ENCODE measurements around the gene IFI6.
A peak's percentile ranks its signal among the peaks of the same experiment; 100 is the strongest.
"Not testable (repeated sequence)": the region's sequence is repeated elsewhere in the genome, so short reads cannot be mapped to it uniquely, and the experiment has no call there.

Gene IFI6

DNA sequence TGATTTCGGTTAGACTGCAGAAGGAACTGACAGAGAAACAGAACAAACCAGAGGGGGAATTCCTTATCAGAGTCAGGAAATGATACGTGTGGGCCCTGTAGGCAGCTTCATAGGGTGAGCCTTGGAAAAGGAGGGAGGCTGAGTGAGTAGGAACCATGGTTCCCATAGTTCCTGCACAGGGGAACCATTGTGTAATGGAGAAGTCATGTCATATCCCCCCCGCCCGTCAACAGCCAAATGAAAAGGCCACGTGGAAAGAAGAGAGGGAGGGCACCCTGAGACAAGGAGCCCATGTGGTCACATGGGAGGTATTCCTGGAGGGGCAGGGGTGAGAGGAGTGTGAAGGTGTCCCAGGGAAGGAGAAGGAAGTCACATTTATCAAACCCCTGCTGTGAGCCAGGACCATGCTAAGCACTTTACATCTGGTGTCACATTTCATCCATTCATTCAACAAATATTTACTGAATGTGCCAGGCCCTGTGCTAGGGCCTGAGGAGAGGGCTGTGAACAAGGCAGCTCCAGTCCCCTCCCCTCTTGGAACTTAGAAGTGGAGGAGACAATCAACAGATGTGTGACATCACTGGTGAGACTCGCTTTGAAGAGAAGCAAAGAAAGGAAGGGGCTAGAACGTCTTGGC is 21.3 kb downstream of the IFI6 start:
- no peak for DNase-seq (ENCODE audit: low spot score)

DNA sequence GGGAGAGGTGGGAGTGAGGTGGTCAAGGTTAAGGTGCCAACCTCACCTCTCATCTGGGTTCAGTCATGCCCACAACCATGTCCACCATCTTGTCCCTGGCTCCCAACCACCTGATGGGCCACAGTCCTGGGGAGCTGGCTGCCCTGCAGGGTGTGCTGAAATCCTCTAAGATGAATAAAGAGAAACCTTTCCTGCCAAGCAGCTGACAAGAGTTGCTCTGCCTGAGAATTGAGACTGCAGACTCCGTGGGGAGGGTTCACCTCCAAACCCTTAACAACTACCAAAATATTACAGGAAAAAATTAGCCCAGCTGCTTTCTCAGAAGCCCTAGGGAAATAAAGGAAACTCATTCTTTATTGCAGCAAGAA is 21.8 kb downstream of the IFI6 start:
- DNase-seq (ENCODE audit: low spot score), result no peak

DNA sequence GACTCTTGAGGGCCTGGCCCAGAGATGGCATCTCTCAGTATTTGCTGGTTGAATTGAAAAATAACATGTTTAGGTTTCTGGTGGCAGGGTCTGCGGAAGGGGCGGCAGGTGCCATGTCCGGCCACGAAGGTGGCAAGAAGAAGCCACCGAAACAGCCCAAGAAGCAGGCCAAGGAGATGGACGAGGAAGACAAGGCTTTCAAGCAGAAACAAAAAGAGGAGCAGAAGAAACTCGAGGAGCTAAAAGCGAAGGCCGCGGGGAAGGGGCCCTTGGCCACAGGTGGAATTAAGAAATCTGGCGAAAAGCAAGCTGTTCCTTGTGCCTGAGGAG is 22.7 kb downstream of the IFI6 start:
- DNase-seq (ENCODE audit: low spot score), result no peak

DNA sequence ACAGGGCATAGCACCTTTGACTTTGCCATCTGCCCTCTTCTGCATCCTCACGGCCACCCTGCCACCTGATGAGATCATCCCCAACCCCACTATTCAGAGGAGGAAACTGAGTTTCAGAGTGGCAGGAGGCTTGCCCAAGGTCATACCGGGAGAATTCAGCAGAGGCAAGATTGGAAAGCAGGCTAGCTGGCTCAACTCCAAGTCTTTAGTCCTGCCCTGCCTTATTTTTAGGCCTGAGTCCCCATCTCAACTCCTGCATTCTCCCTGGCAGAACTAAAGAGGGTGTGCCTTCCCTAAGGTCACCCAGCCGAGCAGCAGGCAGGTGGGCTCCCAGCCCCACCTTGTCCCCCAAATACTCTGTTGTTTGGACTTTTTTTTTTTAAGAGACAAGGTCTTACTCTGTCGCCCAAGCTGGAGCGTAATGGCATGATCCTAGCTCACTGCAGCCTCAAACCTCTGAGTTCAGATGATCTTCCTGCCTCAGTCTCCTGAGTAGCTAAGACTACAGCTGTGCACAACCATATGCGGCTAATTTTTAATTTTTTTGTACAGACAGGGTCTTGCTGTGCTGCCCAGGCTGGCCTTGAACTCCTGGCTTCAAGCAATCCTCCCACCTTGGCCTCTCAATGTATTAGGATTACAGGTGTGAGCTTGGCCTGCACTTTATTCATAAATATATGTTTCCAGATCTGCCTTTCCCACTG is 23.2 kb downstream of the IFI6 start:
- no peak for DNase-seq (ENCODE audit: low spot score)

DNA sequence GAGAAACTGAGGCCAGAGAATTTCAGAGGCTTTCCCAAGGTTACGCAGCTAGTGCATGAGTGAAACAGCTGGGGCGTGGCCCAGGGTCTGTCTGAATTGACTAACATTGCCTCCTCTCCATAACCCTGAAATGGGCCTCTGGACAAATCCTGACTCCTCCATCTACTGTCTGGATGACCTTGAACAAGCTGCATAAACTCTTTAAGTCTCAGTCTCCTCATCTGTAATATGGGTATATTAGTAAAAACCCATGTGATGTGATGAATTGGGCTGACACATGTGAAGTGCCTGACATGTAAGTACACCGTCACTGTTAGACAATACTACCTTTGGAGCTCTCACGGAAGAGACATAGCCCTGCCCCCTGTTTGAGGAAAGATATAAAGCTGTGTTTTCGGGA is 24.7 kb downstream of the IFI6 start:
- no peak for DNase-seq (ENCODE audit: low spot score)

DNA sequence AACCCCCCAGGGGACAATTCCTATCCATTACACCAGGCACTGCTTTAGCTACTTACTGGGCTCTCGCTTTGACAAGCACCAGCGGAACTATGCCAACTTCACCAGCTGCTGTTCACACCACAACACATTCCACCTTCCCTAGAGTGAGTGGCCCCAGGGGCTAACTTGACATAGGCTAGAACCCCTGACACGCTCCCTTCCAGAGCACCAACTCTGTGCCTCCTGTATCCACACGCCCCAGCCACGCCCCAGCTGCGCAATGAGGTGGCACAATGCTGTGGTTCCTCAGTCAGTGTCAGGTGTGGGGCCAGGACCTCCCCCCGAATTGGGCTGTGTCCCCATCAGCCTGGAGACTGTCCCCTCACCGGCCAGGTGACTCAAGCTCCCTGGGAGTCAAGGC is 25.3 kb downstream of the IFI6 start:
- DNase-seq (ENCODE audit: low spot score), result no peak

DNA sequence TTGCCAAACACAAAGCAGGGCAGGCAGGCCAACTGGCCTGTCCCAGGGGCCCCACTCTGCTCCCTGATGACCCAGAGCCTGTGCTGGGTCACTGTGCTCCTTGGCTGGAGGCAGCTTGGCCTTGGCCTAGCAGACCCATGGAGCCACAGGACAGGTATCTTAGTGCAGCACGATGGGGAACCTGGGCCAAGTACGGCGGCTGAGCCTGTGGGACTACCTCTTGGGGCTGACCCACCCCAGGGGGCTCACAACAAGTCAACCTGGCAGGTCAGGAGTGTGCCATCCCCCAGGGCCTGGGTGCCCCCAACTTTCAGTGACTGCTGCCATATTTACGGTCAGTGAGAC is 26.9 kb downstream of the IFI6 start:
- no peak for DNase-seq (ENCODE audit: low spot score)

DNA sequence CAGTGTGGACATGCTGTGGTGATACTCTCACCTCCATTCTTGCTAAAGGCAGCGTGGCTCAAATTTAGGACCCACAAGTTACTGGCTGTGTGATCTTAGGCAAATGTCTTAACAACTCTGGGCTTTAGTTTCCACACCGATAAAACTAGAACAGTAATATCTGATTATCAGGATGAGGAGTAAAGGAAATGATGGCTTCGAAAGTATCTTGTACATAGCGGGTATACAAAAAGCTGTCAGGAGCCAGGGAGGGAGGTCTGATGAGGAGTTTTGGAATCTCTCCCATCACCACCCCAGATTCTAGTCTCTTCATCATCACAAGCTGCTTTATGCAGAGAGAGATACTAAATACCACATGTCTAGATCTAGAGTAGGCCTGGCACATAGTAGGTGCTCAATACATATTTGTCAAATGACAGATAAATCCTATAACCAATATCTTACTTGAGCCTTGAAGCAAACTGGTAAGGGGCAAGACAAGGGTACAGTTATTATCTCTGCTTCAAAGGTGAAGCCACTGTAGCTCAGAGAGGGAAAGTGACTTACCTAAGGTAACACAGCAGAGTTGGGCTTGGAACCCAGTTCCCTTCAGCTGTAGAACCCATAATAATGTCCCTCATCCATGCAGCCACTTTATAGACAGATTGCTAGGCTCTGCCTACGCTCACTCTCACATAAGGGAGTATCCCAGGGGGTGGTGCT is 27.5 kb downstream of the IFI6 start:
- no peak for DNase-seq (ENCODE audit: low spot score)

DNA sequence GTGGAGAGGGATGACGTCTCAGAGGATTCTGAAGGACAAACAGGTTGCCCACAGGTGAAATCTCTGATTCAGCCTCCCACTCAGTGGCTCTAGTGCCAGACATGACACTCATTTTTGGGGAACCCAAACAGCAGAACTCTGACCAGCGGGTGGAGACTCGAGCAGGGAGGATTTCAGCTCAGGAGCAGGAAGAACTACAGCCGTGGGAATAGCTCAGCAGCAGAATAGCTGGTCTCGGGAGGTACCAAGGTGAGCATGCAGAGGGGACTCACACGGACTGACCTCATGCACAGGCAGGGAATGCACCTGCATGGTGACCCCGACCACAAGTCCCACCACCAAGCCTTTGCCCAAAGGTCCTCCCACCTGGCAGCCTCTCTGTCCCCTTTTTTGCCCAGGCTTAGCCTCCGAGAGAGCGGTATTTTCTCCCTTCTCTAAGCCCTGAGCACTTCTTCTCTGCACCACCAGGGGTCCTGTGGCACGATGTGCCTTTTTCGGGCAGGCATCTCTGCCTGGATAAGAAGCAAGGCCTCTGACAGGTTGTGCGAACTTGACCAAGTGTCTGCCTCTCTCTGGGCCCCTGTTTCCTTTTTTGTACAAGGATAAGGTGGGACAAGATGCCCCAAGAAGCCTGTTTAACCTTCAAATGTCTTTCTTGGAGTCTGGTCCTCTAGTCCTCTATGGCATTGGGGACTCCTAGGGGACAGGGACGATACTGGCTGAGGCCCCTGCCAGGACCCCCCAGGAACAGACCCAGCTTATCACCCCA is 28.2 kb downstream of the IFI6 start:
- DNase-seq (ENCODE audit: low spot score), result peak; percentile 60

DNA sequence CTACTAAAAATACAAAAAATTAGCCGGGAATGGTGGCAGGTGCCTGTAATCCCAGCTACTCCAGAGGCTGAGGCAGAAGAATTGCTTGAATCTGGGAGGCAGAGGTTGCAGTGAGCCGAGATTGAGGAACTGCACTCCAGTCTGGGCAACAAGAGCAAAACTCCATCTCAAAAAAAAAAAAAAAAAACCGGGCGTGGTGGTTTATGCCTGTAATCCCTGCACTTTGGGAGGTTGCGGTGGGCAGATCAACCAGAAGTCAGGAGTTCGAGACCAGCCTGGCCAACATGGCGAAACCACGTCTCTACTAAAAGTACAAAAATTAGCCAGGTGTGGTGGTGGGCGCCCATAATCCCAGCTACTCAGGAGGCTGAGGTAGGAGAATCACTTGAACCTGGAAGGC is 31.5 kb downstream of the IFI6 start:
- not testable (repeated sequence) for DNase-seq (ENCODE audit: low spot score)

DNA sequence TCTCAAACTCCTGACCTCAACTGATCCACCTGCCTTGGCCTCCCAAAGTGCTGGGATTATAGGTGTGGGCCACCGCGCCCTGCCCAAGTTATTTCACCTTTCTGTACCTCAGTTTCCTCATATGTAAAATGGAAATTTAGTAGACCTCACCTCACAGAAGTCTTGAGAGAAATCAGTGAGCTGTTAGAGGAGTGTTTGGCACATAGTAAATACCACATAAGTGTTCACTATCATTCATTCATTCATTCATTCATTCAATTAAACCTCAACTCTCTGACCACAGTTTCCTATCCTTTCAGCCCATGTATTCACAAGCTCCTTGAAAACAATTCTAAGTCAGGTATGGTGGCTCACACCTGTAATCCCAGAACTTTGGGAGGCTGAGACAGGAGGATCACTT is 33.2 kb downstream of the IFI6 start:
- no peak for DNase-seq (ENCODE audit: low spot score)

DNA sequence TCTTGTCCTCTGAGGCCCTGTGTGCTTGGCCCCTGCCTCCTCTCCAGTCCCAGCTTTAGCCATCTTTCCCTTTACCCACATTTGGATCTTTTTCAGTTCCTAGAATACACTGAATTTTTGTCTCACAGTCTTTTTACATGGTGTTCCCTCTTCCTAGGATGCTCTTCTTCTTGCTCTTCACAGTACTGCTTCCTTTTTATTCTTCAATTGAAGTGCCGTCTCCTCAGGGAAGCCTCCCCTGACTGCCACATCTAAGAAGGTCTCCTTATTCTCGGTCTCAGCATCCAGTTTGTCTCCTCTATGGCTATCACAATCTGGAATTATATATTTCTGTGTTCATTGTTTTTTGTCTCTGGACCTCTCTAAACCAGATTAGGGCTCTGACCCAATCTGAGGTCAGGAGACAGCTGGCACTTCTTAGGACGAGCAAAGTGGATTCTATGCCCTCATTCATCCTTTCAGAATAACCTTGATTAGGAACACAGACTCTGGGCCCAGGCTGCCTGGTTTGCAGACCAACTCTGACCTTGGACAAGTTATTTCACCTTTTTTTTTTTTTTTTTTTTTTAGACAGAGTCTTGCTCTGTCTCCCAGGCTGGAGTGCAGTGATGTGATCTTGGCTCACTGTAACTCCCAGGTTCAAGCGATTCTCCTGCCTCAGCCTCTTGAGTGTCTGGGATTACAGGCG is 33.8 kb downstream of the IFI6 start:
- DNase-seq (ENCODE audit: low spot score), result no peak

DNA sequence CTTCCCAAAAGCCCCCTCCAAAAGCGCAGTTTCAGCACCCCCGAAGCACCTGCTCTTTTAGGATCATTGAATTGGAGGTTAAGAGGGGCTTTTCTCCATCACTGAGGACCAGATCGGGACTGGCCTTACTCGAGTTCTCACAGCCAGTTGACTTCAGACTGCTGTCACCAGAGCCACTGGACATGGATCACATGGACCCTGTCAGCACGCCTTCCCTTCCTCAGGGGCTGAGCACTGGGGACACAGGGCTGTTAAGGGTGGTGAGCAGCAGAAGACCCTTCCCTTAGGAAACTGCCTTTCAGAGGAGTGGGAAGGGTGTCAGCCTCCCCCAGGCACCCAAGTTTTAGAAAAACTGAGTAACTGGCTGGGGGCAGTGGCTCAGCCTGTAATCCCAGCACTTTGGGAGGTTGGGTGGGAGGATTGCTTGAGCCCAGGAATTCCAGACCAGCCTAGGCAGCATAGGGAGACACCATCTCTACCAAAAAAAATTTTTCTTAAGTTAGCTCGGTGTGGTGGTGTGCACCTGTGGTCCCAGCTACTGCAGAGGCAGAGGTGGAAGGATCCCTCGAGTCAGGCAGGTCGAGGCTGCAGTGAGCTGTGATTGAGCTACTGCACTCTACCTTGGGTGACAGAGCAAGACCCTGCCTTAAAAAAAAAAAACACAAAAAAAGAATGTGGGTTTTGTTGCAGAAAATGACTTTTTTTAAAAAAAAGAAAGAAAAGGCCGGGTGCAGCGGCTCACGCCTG is 36.4 kb downstream of the IFI6 start:
- no peak for DNase-seq (ENCODE audit: low spot score)

DNA sequence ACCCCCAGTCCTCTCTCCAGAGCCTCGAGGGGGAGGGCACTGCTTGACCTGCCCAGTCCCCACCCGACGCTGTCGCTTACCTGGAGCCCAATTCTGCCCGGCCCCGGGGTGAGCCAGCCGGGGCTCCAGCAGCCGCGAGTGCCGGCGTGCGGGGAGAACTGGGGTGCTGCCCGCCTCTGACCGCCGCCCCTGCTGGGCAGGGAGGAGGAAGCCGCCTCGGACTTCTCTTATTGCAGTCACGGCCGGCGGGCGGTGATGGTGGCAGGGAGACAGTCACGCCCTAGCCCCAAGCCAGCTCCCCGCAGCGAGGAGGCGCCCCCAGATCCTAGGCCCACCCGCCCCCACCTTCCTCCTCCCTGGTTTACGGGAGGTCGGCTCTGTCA is 37.0 kb downstream of the IFI6 start, which contains the start of gene FGR:
Gene FGR (minus strand): TSS at position 201 of the 383 bp plus-strand sequence. CDS start 11,269 bp downstream, outside the sequence.
- peak; percentile 45 for DNase-seq (ENCODE audit: low spot score)

DNA sequence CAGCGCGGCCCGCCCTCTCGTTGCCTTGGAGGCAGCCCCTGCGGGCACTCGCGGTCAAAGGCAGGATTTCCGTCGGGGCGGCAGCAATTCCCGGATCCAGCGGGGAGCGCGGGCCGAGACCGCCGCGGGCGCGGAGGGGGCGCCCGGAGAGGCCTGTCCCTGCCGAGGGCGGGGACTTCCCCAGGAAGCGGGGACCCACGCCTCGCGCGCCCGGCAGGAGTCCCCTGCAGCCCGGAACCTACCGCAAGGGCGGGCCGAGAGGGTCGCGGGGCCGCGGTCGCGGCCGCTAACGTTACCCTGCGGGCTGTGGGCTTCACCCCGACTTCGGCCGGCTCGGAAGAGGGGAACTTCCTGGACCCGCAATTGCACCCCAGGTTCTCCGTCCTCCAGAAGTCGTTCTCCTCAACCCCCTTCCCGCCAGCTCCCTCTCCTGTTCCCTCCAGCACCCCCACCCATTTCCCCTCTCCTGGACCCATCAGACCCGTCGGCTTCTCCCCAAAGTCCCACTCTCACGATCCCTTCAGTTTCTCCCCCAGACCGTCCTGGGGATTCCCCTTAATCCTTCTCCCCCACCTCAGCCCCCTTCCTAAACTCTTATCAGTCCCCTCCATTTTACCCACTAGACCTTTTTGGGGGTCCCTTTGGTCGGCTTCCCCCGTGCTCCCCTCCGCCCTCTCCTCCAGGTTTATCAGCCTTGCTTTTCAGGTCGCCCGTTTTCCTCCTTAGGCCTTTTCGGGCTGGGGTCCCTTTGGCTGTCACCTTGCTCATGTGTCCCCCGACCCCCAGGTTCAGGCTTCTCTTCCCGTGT is 37.6 kb downstream of the IFI6 start:
- peak; percentile 69 for DNase-seq (ENCODE audit: low spot score)

DNA sequence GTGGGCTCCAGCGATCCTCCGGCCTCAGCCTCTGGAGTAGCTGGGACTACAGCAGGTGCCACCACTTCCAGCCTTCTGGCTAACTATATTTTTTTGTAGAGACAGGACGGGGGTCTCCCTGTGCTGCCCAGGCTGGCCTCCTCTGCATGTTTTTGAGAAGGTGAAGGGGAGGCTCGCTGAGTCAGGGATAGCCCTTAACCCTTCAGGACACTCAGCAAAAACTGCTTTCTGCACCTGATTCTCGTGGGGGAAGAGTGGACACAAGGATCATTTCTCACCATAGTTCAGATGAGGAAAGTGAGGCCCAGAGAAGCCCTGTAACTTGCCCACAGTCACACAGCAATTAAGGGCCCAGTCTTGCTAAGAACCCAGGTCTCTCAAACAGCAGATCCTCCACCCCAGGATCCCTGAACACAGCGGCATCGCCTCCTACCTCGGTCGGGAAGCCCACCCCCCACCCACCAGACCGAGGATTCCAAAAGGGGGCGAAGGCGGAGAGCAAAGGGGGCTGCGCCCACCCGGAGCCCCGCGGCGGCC is 38.3 kb downstream of the IFI6 start:
- no peak for DNase-seq (ENCODE audit: low spot score)

DNA sequence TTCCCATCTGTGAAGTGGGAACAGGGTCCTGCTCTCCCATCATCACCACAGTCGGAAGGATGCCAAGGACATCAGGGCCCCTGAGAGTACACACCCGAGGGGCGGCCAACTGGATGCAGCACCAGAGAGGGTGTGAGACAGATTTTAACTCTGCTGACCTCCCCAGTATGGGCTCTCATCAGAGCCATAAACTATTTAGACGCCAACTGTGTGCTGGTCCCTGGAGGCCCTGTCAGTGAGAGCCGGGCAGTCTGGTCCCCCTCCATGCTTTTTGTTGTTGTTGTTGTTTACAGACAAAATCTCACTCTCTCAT is 38.7 kb downstream of the IFI6 start:
- DNase-seq (ENCODE audit: low spot score), result no peak

DNA sequence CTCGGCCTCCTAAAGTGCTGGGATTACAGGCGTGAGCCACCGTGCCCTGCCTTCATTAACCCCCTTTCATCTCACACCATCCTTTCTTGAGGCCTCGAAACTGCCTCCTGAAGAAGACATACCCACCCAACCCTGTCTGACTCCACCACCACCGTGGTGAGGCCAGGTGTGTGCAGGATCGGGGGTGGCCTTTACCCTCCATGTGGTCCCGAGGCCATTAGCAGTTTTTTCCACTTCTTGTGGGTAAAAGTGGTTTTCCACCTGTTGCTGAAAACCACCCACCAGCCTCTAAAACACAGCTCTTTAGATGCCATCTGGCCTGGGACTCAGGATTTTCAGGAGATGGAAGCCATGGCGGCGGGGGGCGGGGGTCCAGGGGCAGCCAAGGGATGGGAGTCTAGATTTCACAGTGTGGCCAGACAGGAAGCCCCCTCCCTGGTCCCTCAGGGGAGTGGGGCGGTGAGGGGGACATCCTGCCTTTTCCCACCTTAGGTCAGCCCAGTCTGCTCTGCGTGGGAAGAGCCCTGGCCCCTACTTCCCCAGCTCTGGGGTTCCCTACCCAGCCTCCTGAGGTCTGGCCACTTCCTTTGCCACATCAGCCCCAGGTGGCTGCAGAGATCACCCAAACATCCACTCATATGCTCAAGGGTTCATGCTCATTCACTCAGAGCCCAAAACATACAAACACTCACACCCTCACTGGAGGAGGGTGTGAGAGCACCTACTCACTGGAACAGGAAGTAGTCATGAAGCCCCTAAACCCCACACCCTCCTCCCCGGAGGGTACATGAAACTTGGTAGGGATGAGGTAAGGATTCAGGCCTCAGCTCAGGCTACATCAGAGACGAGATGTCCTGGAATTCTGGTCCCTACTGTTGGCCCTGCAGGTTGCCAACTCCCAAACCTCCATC is 39.4 kb downstream of the IFI6 start:
- DNase-seq (ENCODE audit: low spot score), result no peak

DNA sequence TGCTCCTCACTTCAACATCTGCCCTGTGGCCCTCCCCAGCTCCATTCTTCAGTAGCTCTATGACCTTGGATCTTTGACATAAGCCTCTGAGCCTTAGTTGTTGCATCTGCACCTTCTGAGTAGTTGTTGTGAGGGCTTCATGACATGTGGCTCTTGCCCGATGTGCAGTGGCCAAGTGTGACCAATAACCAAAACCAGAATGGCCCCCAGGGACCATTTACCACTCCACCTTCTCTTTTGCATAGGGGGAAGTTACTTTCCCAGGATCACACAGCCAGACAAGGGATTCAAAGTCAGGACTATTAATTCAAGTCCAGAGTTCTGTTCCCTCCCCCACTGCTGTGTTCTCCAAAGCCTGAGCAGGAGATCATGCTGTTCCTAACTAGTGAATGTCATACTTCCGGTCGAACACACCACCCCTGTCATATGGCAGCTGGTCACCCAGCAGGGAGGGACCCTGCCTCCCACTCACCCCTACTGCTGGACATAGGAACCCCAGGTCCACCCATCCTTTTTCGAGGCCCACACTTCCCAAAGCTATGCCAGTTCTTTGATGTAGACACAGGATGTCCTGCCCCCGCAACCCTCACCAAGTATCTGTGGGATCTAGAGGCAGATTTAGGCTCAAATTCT is 41.0 kb downstream of the IFI6 start:
- no peak for DNase-seq (ENCODE audit: low spot score)
